Right cardiac atrium (tissue), 5 donors: Measurements from ENCODE around the gene HBEGF. TPM values are rescaled to one million over a fixed set of nuclear protein-coding genes. Genes with fewer than 3 reads are reported as not detected.

Experiments used
- ATAC-seq, 2 donors: fragments of 200-7000 bp; cut with Tn5 transposase; one replicate each; pipeline versions ENCODE4 v1.8.0 to v1.9.1; 2020; ENCODE audit warnings: moderate library complexity in 2 of 2, mild to moderate bottlenecking in 1 of 2
- DNase-seq, 3 donors: peaks; one replicate each; pipeline ENCODE4 v3.0.0-alpha.2; 2020
- H3K27ac ChIP-seq: one replicate; pipeline ENCODE4 v1.5.1; 2013; ENCODE audit warnings: mild to moderate bottlenecking, low read length, control low read depth, moderate library complexity
- H3K27me3 ChIP-seq: one replicate; pipeline ENCODE4 v1.6.1; 2013; ENCODE audit not compliant: control insufficient read depth, insufficient read depth
- H3K4me1 ChIP-seq: one replicate; pipeline ENCODE4 v1.6.1; 2013; ENCODE audit warnings: low read length; ENCODE audit not compliant: control insufficient read depth, insufficient read depth
- H3K4me3 ChIP-seq: one replicate; pipeline ENCODE4 v1.5.1; 2013; ENCODE audit warnings: low read length, control low read depth
- H3K9me3 ChIP-seq: one replicate; pipeline ENCODE4 v1.6.1; 2013; ENCODE audit warnings: low read length; ENCODE audit not compliant: control insufficient read depth
- WGBS: extraction: QIAGEN DNeasy Blood & Tissue Kit; methylation state at CpG from one replicate; pipeline ENCODE4 v1.1.7; 2013; 5-methylcytosine and 5-hydroxymethylcytosine counted together
- intact Hi-C, 4 donors: fragments of 100-400 bp; cut with DNase I; formaldehyde crosslinking; loops; one replicate each; pipeline versions ENCODE4 v1.11.0 to v1.14.0; 2022 to 2023
- polyA plus RNA-seq: library from polyadenylated mRNA; stranded (reverse); fragments of 200-250 nt; gene quantifications from one replicate; pipeline ENCODE4 v1.2.3, GENCODE V29; 2013
- total RNA-seq, 4 donors: library from RNA; stranded (reverse); fragmentation: NEBNext Ultra II Directional; extraction: Animal tissue kit (Norgen Biotek cat#: 25700); gene quantifications; one replicate each; pipeline ENCODE4 v1.2.1, GENCODE V29; 2021
- donor health status: healthy with polysubstance abuse.
- donor health status: DM: no; HTN: yes; CAD: no.
- donor health status: DM: no; HTN: no; CAD: no.
- donor health status: DM: no; HTN: yes; CAD: no; lungs with severe emphysema.
- donor health status: DM: yes; HTN: yes; CAD: no.

HBEGF gene
- total and polyA plus RNA-seq, 5 donors: 17.6 to 31.0 (median 20.8) TPM

DNA sequence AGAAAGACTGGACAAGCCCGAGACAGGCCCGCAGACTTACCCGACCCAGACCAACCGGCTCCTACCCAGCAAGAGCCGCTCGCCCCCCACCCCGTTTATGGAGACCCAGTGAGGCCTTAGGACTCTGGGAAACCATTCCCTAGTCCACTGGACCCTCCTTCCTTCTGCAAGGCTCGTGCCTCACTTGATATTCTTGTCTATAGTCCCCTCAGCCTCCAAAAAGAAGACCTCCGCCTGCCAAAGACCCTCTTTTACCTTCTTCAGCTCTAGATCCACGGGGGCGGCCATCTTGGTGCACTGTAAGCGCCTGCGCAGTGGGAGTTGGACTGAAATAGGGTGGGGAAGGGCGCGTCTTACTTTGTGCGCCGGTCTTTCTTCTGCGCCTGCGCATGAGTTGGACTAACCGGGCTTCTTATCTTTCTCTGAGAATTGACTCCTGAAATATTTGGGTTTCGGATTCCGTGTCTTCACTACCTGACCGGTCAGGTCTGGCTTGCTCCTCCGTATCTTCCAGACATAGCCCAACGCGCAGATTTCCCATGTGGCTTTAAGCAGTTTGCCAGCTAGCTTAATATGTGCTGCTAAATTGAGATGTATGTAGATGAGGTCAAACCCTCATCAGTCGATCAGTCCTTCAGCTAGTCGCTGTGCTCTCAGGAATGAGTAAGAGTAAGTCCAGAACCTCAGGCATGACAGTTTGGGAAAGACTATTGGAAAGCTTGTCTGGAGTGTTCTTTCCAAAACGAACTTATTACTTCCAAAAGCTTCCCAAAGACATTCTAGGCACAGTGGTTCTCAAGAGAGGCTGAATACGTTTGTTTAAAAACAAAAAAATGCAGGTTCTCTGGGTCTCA is 43.4 kb downstream of the HBEGF start, which contains the start of gene PFDN1:
TSS of gene PFDN1 (minus strand) at position 316 of the 854 bp plus-strand sequence. CDS start at position 288, 28 bp downstream.
- Histone ChIP-seq H3K27ac (peak within 1 kb of the TSS; percentile 99), H3K27me3 (no peaks in the 10 kb centered on the region), H3K4me3 (peak within 1 kb of the TSS; percentile 100), H3K9me3 (no peaks in the 10 kb centered on the region), H3K4me1 (peaks cover 2% of the 10 kb centered on the region)
- under 1% methylated on average over 30 of the region's 30 CpGs for WGBS
- DNase-seq (peak; percentile 96 to 97 (median 96)), ATAC-seq (peak; percentile 98)
- intact Hi-C loops: loop anchor here in 1 of 4 donors (5.0 kb wide), 1 partner anchor 39 kb away; no protein-coding TSS in a partner anchor

DNA sequence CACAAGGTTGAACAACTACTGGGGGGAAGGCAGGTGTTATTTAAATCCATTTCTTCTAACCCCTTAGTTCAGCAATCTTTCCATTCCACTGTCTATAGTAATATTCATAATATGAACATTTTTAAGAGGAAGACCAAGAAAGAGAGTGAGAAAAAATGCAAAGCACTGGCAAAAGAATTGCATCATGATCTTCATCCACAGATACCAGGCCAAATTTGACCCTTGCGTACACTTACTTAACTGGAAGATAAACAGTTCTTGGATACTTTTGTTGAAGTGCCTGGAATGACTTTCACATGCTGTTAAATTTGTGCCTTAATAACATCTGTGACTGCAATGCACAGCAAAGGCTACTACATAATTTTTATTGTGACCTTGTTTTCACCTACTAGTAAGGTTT is 45.3 kb downstream of the HBEGF start:
- ATAC-seq: no peak
- Histone ChIP-seq H3K27ac (no peak overlapping the region), H3K27me3 (no peaks in the 10 kb centered on the region), H3K4me1 (peaks cover 2% of the 10 kb centered on the region), H3K4me3 (no peak overlapping the region), H3K9me3 (no peaks in the 10 kb centered on the region)
- WGBS: 64% methylated on average over 1 of the region's 1 CpG
- no peak for DNase-seq
- intact Hi-C loops: loop anchor here in 1 of 4 donors (5.0 kb wide), 1 partner anchor 41 kb away; no protein-coding TSS in a partner anchor

DNA sequence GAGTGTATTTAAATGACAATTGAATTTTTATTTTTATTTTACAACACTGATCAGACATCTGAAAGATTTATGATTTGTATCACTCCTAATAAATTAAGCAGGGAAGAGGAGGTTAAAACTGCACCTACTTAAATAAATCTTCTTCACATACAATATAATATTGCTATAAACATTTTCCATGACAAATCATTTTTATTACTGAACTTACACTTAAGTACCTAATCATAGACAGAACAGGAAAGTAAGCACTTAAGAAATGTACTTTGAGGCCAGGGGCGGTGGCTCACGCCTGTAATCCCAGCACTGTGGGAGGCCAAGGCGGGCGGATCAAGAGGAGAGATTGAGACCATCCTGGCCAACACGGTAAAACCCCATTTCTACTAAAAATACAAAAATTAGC is 47.3 kb downstream of the HBEGF start:
- H3K27ac ChIP-seq: peak overlapping the region; percentile 27
- no peaks in the 10 kb centered on the region for H3K9me3 ChIP-seq
- no peak overlapping the region for H3K4me3 ChIP-seq
- no peaks in the 10 kb centered on the region for H3K27me3 ChIP-seq
- DNase-seq: no peak
- WGBS: 93% methylated on average over 5 of the region's 5 CpGs
- intact Hi-C loops: no loop called here
- peaks cover 2% of the 10 kb centered on the region for H3K4me1 ChIP-seq
- ATAC-seq: no peak

DNA sequence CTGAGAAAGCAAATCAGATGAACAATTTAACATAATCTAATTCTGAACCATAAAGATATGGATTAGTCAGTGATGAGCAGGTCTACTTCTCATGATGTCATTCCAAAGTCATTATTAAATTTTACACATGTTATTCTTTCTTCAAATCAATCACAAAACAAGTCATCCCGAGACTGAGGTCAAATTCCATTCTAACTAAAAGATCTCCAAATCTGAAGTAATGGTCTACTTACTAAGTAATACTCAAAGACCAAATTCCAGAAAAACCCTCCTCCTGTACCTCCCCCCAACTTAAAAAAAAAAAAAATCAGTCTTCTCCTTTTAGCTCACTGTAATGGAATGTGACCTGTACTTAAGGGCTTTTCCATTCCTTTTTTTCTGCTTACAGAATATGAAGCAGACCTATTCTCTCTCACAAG is 48.2 kb downstream of the HBEGF start:
- H3K9me3 ChIP-seq: no peaks in the 10 kb centered on the region
- intact Hi-C loops: no loop called here
- no peak for DNase-seq
- 46% methylated on average over 1 of the region's 1 CpG for WGBS
- ATAC-seq: no peak
- H3K4me1 ChIP-seq: peaks cover 2% of the 10 kb centered on the region
- no peak overlapping the region for H3K27ac ChIP-seq
- H3K27me3 ChIP-seq: no peaks in the 10 kb centered on the region
- H3K4me3 ChIP-seq: no peak overlapping the region

DNA sequence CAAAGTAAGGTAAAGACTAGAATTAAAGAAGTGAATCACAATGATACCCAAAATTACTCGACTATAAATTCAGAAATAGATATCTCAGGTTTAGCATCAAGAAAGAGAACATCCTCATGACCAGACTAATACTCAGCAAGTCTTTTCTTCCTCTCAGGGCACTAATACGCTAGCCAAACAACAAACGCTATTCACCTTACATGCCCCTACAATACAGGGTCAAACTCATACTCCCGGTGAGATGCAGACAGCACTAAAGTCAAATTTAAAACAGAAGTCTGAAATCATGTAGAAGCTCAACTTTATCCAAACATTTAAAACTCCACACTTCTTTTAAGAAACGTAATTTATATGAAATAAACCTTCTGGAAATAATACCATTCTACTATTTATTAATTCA is 49.1 kb downstream of the HBEGF start:
- peak overlapping the region; percentile 43 for H3K27ac ChIP-seq
- no peaks in the 10 kb centered on the region for H3K9me3 ChIP-seq
- H3K27me3 ChIP-seq: no peaks in the 10 kb centered on the region
- 50% methylated on average over 5 of the region's 5 CpGs for WGBS
- no peak overlapping the region for H3K4me3 ChIP-seq
- peaks cover 2% of the 10 kb centered on the region for H3K4me1 ChIP-seq
- DNase-seq: no peak
- no peak for ATAC-seq
- intact Hi-C loops: no loop called here

DNA sequence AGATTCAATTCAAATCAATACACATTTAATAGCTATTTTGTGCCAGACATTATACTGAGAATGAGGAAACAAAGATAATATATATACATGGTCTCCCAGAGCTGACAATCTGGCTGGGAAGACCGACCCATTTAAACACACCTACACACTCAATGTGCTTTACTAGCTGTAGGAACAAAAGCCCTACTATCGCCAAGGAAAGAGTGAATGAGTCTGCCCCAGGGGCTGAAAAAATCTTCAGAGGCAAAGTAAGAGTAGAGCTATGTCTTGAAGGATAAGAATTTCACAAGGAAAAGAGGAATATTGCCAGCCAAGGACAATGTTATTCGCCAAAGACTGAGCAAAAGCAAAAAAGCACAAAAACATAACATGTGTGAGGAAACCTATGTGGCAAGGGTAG is 50.1 kb downstream of the HBEGF start:
- no peak for ATAC-seq
- intact Hi-C loops: no loop called here
- peaks cover 4% of the 10 kb centered on the region for H3K4me1 ChIP-seq
- H3K27ac ChIP-seq: peak overlapping the region; percentile 74
- no peaks in the 10 kb centered on the region for H3K27me3 ChIP-seq
- 81% methylated on average over 3 of the region's 3 CpGs for WGBS
- H3K4me3 ChIP-seq: no peak overlapping the region
- DNase-seq: no peak
- no peaks in the 10 kb centered on the region for H3K9me3 ChIP-seq

DNA sequence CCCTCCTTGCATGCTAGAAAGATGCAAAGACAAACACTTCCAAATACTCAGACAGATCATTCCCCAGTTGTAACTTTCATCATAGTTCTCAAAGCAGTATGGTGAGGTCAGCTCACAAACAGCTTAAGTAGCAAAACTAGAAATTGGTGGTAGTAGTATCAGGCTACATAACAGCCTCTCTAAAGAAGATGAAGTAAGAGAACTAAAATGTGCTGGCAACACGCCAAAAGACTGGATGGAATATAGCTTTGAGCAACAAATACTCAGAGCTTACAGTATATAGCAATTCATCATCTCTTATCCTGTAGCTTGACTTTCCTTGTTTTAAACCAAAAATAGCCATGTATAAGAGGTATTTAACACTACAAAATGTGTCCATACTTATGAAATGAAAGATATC is 51.0 kb downstream of the HBEGF start:
- ATAC-seq (peak; percentile 64 to 73), DNase-seq (peak in 1 of 3 donors; percentile 31)
- Histone ChIP-seq H3K4me1 (peaks cover 4% of the 10 kb centered on the region), H3K27ac (no peak overlapping the region), H3K27me3 (no peaks in the 10 kb centered on the region), H3K4me3 (no peak overlapping the region), H3K9me3 (no peaks in the 10 kb centered on the region)
- 4% methylated on average over 1 of the region's 1 CpG for WGBS
- intact Hi-C loops: no loop called here

DNA sequence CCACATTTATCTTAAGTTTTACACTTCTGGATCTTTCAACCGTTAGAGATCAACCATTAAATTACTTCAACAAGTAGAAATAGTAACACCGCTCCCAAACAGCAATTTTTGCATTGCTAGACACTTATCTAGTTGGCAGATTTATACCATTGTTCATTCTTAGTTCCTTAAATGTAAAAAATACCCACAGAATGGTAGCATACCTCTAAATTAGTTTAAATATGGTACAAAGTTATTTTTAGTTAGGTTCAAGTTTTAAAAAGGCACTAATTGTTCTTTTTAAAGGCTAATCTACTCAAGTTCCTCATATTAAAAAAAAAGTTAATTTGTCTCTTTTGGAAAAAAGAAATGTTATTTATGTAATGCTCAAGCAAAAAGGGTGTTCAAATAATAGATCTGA is 51.6 kb downstream of the HBEGF start:
- Histone ChIP-seq H3K27me3 (no peaks in the 10 kb centered on the region), H3K27ac (no peak overlapping the region), H3K4me1 (peaks cover 6% of the 10 kb centered on the region), H3K4me3 (no peak overlapping the region), H3K9me3 (no peaks in the 10 kb centered on the region)
- intact Hi-C loops: no loop called here
- DNase-seq (no peak), ATAC-seq (no peak)
- 43% methylated on average over 2 of the region's 2 CpGs for WGBS

DNA sequence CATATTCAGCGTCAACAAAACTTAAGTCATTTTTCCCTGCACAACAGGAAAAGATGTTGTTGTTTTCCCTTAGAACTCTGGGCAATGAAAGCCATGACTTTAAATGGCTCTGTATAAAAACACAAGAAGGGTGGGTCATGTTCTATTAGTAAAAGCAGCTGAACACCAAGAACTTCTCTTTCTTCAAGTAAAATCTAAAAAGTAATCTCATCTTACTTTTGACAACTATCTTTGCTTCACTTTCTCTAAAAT is 52.6 kb downstream of the HBEGF start:
- no peak for ATAC-seq

DNA sequence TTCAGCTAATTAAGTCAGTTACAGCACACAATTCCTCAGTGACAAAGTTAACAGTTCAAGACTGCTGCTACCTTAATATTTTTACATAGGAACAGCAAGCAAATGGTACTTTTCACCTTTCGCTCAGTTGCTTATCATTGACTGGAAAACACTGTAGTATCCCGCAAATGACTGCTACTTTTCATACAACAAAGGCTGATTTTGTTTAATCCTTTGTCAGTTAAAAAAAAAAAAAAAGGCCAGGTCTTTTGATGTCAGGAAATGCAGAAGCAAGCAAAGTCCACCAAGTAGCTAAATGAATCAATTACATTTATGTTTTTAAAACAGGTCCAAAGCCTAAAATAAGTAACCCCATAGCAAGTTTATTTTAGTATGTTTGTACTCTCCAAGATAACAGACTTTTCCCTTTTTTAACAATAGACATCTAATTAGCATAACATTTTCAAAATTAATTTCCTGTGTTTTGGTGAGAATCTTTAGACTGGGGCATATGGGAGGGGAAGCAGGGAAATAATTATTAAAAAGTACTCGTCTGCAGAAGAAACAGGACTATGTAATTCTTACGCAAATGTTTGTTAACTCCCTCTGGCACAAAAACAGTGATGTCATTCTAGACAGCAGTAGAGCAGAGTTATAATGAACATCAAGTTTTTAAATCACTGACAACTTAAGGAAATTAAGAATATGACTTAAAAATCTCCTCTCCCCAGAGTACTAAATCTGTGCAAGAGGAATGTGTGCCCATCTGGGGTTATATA is 53.1 kb downstream of the HBEGF start:
- H3K4me1 ChIP-seq: peaks cover 5% of the 10 kb centered on the region
- intact Hi-C loops: no loop called here
- ATAC-seq: peak; percentile 53 to 64

More for the DNA sequence above, 52.6 kb downstream of the HBEGF start:
- Histone ChIP-seq H3K9me3 (no peaks in the 10 kb centered on the region), H3K27me3 (no peaks in the 10 kb centered on the region), H3K4me1 (peaks cover 5% of the 10 kb centered on the region), H3K4me3 (no peak overlapping the region), H3K27ac (no peak overlapping the region)
- WGBS: 39% methylated on average over 1 of the region's 1 CpG
- no peak for DNase-seq
- intact Hi-C loops: no loop called here

More for the DNA sequence above, 53.1 kb downstream of the HBEGF start:
- DNase-seq: no peak
- Histone ChIP-seq H3K9me3 (no peaks in the 10 kb centered on the region), H3K27ac (no peak overlapping the region), H3K4me3 (peak overlapping the region; percentile 15), H3K27me3 (no peaks in the 10 kb centered on the region)
- WGBS: 28% methylated on average over 4 of the region's 4 CpGs
